PFSK-1 (cell line): ENCODE results near the gene SLC25A34.

ENCODE experiments used
- FOXP2 ChIP-seq: optimal IDR thresholded peaks from 2 replicates; pipeline ENCODE3; 2011; ENCODE audit warnings: borderline replicate concordance, control low read depth, inconsistent platforms; ENCODE audit not compliant: insufficient read depth; ENCODE audit errors: extremely low read length, extremely low read depth
- POLR2AphosphoS5 ChIP-seq: IDR thresholded peaks from 2 replicates; pipeline ENCODE4 v1.6.1; 2012; ENCODE audit warnings: low read depth, mild to moderate bottlenecking, control low read depth, low read length, moderate library complexity
- REST ChIP-seq, 2 experiments: IDR thresholded peaks; 2 replicates each; pipeline versions ENCODE4 v1.6.1 to v1.8.0; 2011 to 2012; ENCODE audit warnings: low read depth in 2 of 2, low read length in 2 of 2, control low read depth in 1 of 2, inconsistent platforms in 1 of 2, mild to moderate bottlenecking in 1 of 2, moderate library complexity in 1 of 2; ENCODE audit not compliant: insufficient read depth in 1 of 2
- SIN3A ChIP-seq: IDR thresholded peaks from 2 replicates; pipeline ENCODE4 v1.6.1; 2012; ENCODE audit warnings: mild to moderate bottlenecking, low read length, moderate library complexity, borderline replicate concordance; ENCODE audit not compliant: insufficient read depth
- TAF1 ChIP-seq: IDR thresholded peaks from 2 replicates; pipeline ENCODE4 v1.6.1; 2012; ENCODE audit warnings: low read length, control low read depth, borderline replicate concordance; ENCODE audit not compliant: insufficient read depth

The SLC25A34 gene

GRCh38 chr1:15734901-15735300 is 1.2 kb upstream of the SLC25A34 start:
- TF ChIP-seq SIN3A = no peak
- no peak for TF ChIP-seq TAF1
- TF ChIP-seq REST (IDR thresholded peaks at IDR 0.05; ENCODE audit: insufficient read depth in 1 of 2, low read depth in 2 of 2, low read length in 2 of 2) = no peak
- no peak for TF ChIP-seq FOXP2
- no peak for TF ChIP-seq POLR2AphosphoS5

GRCh38 chr1:15735304-15736037 is 587 bp upstream of the SLC25A34 start:
- no peak for TF ChIP-seq POLR2AphosphoS5
- TF ChIP-seq FOXP2 = no peak
- no peak for TF ChIP-seq SIN3A
- TF ChIP-seq REST (IDR thresholded peaks at IDR 0.05; ENCODE audit: insufficient read depth in 1 of 2, low read depth in 2 of 2, low read length in 2 of 2) = no peak
- no peak for TF ChIP-seq TAF1

DNA sequence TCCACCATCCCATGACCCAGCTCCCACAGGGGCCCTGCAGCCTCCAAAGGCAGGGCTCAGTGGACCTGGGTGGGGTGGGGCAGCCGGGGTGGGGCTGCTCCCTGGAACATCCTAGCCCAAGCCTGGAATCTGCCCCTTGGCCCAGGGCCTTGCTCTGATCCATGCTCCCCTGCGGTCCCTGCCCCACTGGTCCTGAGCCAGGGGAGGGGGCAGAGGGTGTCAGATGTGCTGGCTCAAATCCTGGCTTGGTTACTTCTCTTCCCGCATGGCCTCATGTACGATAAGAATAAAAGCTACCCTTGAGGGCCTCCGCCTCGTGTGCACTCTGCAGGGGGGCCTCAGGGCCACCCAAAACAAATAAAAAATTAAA is 819 bp downstream of the SLC25A34 start:
- TF ChIP-seq SIN3A = no peak
- no peak for TF ChIP-seq TAF1
- TF ChIP-seq REST (IDR thresholded peaks at IDR 0.05; ENCODE audit: insufficient read depth in 1 of 2, low read depth in 2 of 2, low read length in 2 of 2) = no peak
- no peak for TF ChIP-seq FOXP2
- TF ChIP-seq POLR2AphosphoS5 = no peak

GRCh38 chr1:15737324-15738319 is 1.6 kb downstream of the SLC25A34 start:
- no peak for TF ChIP-seq SIN3A
- TF ChIP-seq REST (IDR thresholded peaks at IDR 0.05; ENCODE audit: insufficient read depth in 1 of 2, low read depth in 2 of 2, low read length in 2 of 2) = no peak
- TF ChIP-seq POLR2AphosphoS5 = no peak
- TF ChIP-seq TAF1 = no peak
- no peak for TF ChIP-seq FOXP2
